ENCODE data around the gene SQOR. TPM values are rescaled to one million over a fixed set of nuclear protein-coding genes. Genes with fewer than 3 reads are reported as not detected.

SQOR gene
- total RNA-seq, 1 experiment from 2014 or later = 17.6 TPM

DNA sequence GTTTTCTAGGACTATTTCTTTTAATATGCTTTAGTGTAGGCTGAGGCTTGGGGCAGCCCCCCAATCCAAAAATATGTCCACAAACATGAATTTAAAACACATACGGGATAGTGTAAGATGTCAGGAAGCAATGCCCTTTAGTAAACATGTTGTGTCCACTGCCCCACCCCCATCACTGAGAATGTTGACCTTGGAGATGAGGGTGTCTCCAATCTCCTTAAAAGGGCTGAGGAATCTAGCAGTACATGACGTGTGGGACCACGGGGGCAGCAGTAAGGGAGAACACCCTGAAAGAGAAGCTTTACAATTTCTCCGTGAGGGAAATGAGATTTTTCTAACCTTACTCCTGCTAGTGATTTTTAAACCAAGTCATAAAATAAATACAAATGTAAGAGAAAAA, 84.7 kb downstream of the SQOR start (continued):
- TF ChIP-seq, protein P1, sequence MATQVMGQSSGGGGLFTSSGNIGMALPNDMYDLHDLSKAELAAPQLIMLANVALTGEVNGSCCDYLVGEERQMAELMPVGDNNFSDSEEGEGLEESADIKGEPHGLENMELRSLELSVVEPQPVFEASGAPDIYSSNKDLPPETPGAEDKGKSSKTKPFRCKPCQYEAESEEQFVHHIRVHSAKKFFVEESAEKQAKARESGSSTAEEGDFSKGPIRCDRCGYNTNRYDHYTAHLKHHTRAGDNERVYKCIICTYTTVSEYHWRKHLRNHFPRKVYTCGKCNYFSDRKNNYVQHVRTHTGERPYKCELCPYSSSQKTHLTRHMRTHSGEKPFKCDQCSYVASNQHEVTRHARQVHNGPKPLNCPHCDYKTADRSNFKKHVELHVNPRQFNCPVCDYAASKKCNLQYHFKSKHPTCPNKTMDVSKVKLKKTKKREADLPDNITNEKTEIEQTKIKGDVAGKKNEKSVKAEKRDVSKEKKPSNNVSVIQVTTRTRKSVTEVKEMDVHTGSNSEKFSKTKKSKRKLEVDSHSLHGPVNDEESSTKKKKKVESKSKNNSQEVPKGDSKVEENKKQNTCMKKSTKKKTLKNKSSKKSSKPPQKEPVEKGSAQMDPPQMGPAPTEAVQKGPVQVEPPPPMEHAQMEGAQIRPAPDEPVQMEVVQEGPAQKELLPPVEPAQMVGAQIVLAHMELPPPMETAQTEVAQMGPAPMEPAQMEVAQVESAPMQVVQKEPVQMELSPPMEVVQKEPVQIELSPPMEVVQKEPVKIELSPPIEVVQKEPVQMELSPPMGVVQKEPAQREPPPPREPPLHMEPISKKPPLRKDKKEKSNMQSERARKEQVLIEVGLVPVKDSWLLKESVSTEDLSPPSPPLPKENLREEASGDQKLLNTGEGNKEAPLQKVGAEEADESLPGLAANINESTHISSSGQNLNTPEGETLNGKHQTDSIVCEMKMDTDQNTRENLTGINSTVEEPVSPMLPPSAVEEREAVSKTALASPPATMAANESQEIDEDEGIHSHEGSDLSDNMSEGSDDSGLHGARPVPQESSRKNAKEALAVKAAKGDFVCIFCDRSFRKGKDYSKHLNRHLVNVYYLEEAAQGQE (IDR thresholded peaks at IDR 0.05; ENCODE audit: low read depth) = no peak
- no peak for TF ChIP-seq SP1 (IDR thresholded peaks at IDR 0.05; ENCODE audit: low read depth)
- TF ChIP-seq CBX3 (IDR thresholded peaks at IDR 0.05; ENCODE audit: low read depth) = no peak
- no peak for TF ChIP-seq ZNF274 (IDR thresholded peaks at IDR 0.05; ENCODE audit: low read depth, low read length)
- no peak for TF ChIP-seq ZFX (IDR thresholded peaks at IDR 0.05)

GRCh38 chr15:45720183-45720582, 85.4 kb downstream of the SQOR start:
- no peaks in the 10 kb centered on the region for H4K20me1 ChIP-seq (ENCODE audit: insufficient read depth)
- no peaks in the 10 kb centered on the region for H3K9me2 ChIP-seq (ENCODE audit: insufficient read depth)
- H3K9ac ChIP-seq (ENCODE audit: low read length) = no peak overlapping the region
- TF ChIP-seq CBX3 (IDR thresholded peaks at IDR 0.05; ENCODE audit: low read depth) = no peak
- no peak for TF ChIP-seq EZH2 (IDR thresholded peaks at IDR 0.05)
- H3K27ac ChIP-seq (ENCODE audit: low read depth, low read length) = no peak overlapping the region
- intact Hi-C loops (cut with micrococcal nuclease) = no loop called here
- ChIA-PET POLR2A (no interaction called here), CTCF (interaction anchor here (1.0 to 1.2 kb wide), 2 partner anchors 15 to 75 kb away, joined by 3 to 4 read pairs; no protein-coding TSS in a partner anchor), RAD21 (ENCODE audit: low non-redundant PET in 1 of 2, low total read pairs in 2 of 2, uncharacterized antibody in 2 of 2, unreplicated experiment in 2 of 2) (no interaction called here)
- H3K4me2 ChIP-seq (ENCODE audit: low read length) = no peak overlapping the region
- no peaks in the 10 kb centered on the region for H3K79me2 ChIP-seq (ENCODE audit: insufficient read depth, low read length)
- peaks cover 32% of the 10 kb centered on the region; the same call in 1 of the 2 replicates for H3K27me3 ChIP-seq (ENCODE audit: insufficient read depth, low read length)
- H3K4me3 ChIP-seq (replicated peaks in 1 of 2; ENCODE audit: low read depth in 1 of 2, low read length in 2 of 2) = no peak overlapping the region
- H3K36me3 ChIP-seq (ENCODE audit: control insufficient read depth in 1 of 2, insufficient read depth in 2 of 2, low read length in 2 of 2) = no peaks in the 10 kb centered on the region
- ATAC-seq (no peak), DNase-seq (ENCODE audit: low read depth, low spot score) (no peak)
- no peaks in the 10 kb centered on the region for H3K4me1 ChIP-seq (ENCODE audit: control insufficient read depth in 1 of 2, insufficient read depth in 2 of 2, low read length in 2 of 2)
- no peaks in the 10 kb centered on the region for H3K9me3 ChIP-seq (ENCODE audit: control insufficient read depth in 1 of 2, insufficient read depth in 1 of 2, low read depth in 1 of 2, low read length in 2 of 2)
- no peak overlapping the region for H2AFZ ChIP-seq (ENCODE audit: low read depth, low read length, poor library complexity, severe bottlenecking)
- BruUV-seq (replicated peaks) = no TSS peak
